ENCODE results near the gene SMAP2. TPM values are rescaled to one million over a fixed set of nuclear protein-coding genes. Genes with fewer than 3 reads are reported as not detected.

SMAP2 gene
- total and polyA plus RNA-seq, 10 of the 15 experiments (the other 5 are each of a cell fraction or from before 2014, with no cell fraction given), result 33.4 to 177 (median 105) TPM

DNA sequence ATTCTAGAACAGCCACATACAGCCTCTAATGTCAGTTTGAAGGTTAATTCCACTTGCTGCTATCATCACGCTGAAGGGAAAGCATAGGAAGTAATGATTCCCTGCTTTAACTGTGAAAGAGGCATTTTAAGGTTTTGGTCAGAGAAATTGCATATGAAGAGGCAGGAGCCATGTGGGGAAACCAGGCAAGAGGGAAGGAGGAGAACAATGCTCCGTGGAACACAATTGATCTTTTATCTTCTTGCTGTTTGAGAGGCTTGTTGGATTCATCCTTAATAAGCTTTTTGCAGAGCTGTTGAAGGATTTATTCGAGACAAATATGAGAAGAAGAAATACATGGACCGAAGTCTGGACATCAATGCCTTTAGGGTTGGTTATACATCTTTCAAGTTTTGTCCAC lies 35.9 kb downstream of the SMAP2 start:
- H3K79me2 ChIP-seq (ENCODE audit: control insufficient read depth, insufficient read depth, low read length), result peaks cover 34% of the 10 kb centered on the region
- H3K4me1 ChIP-seq (ENCODE audit: control insufficient read depth, insufficient read depth, low read length), result peaks cover under 1% of the 10 kb centered on the region
- H2AFZ ChIP-seq (ENCODE audit: control insufficient read depth, low read depth, low read length), result no peak overlapping the region
- FAIRE-seq (no peak), DNase-seq (ENCODE audit: low read depth, low spot score) (no peak), ATAC-seq (no peak)
- no TSS peak for BruUV-seq (replicated peaks)
- no peaks in the 10 kb centered on the region for H4K20me1 ChIP-seq (ENCODE audit: control insufficient read depth, insufficient read depth)
- SMC1A ChIA-PET (ENCODE audit: uncharacterized antibody, unreplicated experiment), result interaction anchor here (1.0 kb wide), 1 partner anchor 29 kb away, joined by 3 read pairs; no protein-coding TSS in a partner anchor
- POLR2A ChIA-PET, result no interaction called here
- RAD21 ChIA-PET (ENCODE audit: unreplicated experiment), result no interaction called here
- TF ChIP-seq STAT1 (conservative IDR thresholded peaks at IDR 0.05) (no peak), MYC (IDR thresholded peaks at IDR 0.05; ENCODE audit: insufficient read depth, insufficient read length, insufficient replicate concordance, low read length, severe bottlenecking) (no peak), TCF3 (IDR thresholded peaks at IDR 0.05; ENCODE audit: borderline replicate concordance, insufficient read depth, low read depth, low read length) (no peak), EP300 (IDR thresholded peaks at IDR 0.05; ENCODE audit: borderline replicate concordance in 1 of 2, control insufficient read depth in 1 of 2, low read depth in 2 of 2, low read length in 2 of 2) (no peak), TCF7 (IDR thresholded peaks at IDR 0.05; ENCODE audit: borderline replicate concordance) (no peak), HCFC1 (IDR thresholded peaks at IDR 0.05; ENCODE audit: low read length) (no peak), RB1 (IDR thresholded peaks at IDR 0.05; ENCODE audit: borderline replicate concordance) (no peak), EED (IDR thresholded peaks at IDR 0.05; ENCODE audit: low read depth) (no peak), DPF2 (IDR thresholded peaks at IDR 0.05) (no peak), SPI1 (IDR thresholded peaks at IDR 0.05; ENCODE audit: borderline replicate concordance, insufficient read depth, low read depth, low read length) (no peak), SMARCA5 (IDR thresholded peaks at IDR 0.05) (no peak), TCF12 (IDR thresholded peaks at IDR 0.05; ENCODE audit: low read depth, low read length) (no peak)
- TF ChIP-seq, protein P1, sequence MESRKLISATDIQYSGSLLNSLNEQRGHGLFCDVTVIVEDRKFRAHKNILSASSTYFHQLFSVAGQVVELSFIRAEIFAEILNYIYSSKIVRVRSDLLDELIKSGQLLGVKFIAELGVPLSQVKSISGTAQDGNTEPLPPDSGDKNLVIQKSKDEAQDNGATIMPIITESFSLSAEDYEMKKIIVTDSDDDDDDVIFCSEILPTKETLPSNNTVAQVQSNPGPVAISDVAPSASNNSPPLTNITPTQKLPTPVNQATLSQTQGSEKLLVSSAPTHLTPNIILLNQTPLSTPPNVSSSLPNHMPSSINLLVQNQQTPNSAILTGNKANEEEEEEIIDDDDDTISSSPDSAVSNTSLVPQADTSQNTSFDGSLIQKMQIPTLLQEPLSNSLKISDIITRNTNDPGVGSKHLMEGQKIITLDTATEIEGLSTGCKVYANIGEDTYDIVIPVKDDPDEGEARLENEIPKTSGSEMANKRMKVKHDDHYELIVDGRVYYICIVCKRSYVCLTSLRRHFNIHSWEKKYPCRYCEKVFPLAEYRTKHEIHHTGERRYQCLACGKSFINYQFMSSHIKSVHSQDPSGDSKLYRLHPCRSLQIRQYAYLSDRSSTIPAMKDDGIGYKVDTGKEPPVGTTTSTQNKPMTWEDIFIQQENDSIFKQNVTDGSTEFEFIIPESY (IDR thresholded peaks at IDR 0.05), result no peak
- TF ChIP-seq, protein P2, sequence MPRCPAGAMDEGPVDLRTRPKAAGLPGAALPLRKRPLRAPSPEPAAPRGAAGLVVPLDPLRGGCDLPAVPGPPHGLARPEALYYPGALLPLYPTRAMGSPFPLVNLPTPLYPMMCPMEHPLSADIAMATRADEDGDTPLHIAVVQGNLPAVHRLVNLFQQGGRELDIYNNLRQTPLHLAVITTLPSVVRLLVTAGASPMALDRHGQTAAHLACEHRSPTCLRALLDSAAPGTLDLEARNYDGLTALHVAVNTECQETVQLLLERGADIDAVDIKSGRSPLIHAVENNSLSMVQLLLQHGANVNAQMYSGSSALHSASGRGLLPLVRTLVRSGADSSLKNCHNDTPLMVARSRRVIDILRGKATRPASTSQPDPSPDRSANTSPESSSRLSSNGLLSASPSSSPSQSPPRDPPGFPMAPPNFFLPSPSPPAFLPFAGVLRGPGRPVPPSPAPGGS (IDR thresholded peaks at IDR 0.05; ENCODE audit: borderline replicate concordance, insufficient read depth, low read depth, low read length, poor library complexity, severe bottlenecking), result no peak
- TF ChIP-seq, protein P3, sequence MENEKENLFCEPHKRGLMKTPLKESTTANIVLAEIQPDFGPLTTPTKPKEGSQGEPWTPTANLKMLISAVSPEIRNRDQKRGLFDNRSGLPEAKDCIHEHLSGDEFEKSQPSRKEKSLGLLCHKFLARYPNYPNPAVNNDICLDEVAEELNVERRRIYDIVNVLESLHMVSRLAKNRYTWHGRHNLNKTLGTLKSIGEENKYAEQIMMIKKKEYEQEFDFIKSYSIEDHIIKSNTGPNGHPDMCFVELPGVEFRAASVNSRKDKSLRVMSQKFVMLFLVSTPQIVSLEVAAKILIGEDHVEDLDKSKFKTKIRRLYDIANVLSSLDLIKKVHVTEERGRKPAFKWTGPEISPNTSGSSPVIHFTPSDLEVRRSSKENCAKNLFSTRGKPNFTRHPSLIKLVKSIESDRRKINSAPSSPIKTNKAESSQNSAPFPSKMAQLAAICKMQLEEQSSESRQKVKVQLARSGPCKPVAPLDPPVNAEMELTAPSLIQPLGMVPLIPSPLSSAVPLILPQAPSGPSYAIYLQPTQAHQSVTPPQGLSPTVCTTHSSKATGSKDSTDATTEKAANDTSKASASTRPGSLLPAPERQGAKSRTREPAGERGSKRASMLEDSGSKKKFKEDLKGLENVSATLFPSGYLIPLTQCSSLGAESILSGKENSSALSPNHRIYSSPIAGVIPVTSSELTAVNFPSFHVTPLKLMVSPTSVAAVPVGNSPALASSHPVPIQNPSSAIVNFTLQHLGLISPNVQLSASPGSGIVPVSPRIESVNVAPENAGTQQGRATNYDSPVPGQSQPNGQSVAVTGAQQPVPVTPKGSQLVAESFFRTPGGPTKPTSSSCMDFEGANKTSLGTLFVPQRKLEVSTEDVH (IDR thresholded peaks at IDR 0.05; ENCODE audit: low read depth, partially characterized antibody), result no peak
- H3K27ac ChIP-seq (ENCODE audit: control insufficient read depth, insufficient read depth), result no peak overlapping the region
- H3K36me3 ChIP-seq (ENCODE audit: control insufficient read depth in 2 of 2, insufficient read depth in 2 of 2, low read length in 1 of 2), result peaks cover 12 to 45% of the 10 kb centered on the region in 2 experiments
- CTCF ChIA-PET, result no interaction called here
- in situ Hi-C loops (cut with MboI), result no loop called here
- no peak overlapping the region for H3K4me3 ChIP-seq
- no peaks in the 10 kb centered on the region for H3K27me3 ChIP-seq (replicated peaks in 1 of 2; ENCODE audit: control insufficient read depth in 2 of 2, insufficient read depth in 2 of 2, low read length in 1 of 2)
- intact Hi-C loops (cut with micrococcal nuclease; ENCODE audit: unreplicated experiment), result loop anchor here (10.0 kb wide), 2 partner anchors 155 to 315 kb away; partner anchors contain the start of genes PPT1 and ZMPSTE24
- 93% methylated on average over 4 of the region's 4 CpGs for WGBS (ENCODE audit: insufficient coverage, insufficient replicate concordance, low lambda C conversion rate, missing lambda C conversion rate)
- no peak overlapping the region for H3K4me2 ChIP-seq (ENCODE audit: control insufficient read depth, insufficient read depth)
- no peak overlapping the region for H3K9ac ChIP-seq (ENCODE audit: control insufficient read depth, insufficient read depth, low read length)
- no peaks in the 10 kb centered on the region for H3K9me3 ChIP-seq (replicated peaks; ENCODE audit: control insufficient read depth, insufficient read depth, low read length)

Measured in GM12878 (cell line).